VCaP (cell line): ENCODE measurements around the gene KIAA0825.

Source experiments
- H3K27ac ChIP-seq: fragments of 450-650 bp; 2 replicates; pipeline ENCODE4 v1.5.1; 2017
- CTCF ChIP-seq: fragments of 450-650 bp; conservative IDR thresholded peaks from 2 replicates; pipeline ENCODE4 v1.5.1; 2017; ENCODE audit warnings: mild to moderate bottlenecking, moderate library complexity

KIAA0825 gene

GRCh38 chr5:94223235-94223634 is 395.2 kb downstream of the KIAA0825 start:
- H3K27ac ChIP-seq = no peak overlapping the region
- no peak for TF ChIP-seq CTCF

GRCh38 chr5:94218374-94218773 is 400.0 kb downstream of the KIAA0825 start:
- TF ChIP-seq CTCF = no peak
- H3K27ac ChIP-seq = no peak overlapping the region

- H3K27ac ChIP-seq = no peak overlapping the region
- TF ChIP-seq CTCF = no peak
Measured at GRCh38 chr5:94217745-94218144, 400.7 kb downstream of the KIAA0825 start.

- no peak overlapping the region for H3K27ac ChIP-seq
- no peak for TF ChIP-seq CTCF
Measured at GRCh38 chr5:94217216-94217615, 401.2 kb downstream of the KIAA0825 start.

- no peak for TF ChIP-seq CTCF
- no peak overlapping the region for H3K27ac ChIP-seq
Measured at GRCh38 chr5:94212476-94212875, 405.9 kb downstream of the KIAA0825 start.

- no peak for TF ChIP-seq CTCF
- no peak overlapping the region for H3K27ac ChIP-seq
Measured at GRCh38 chr5:94209774-94210355, 408.5 kb downstream of the KIAA0825 start.

GRCh38 chr5:94209272-94209671 is 409.1 kb downstream of the KIAA0825 start:
- TF ChIP-seq CTCF = no peak
- no peak overlapping the region for H3K27ac ChIP-seq

- no peak for TF ChIP-seq CTCF
- H3K27ac ChIP-seq = no peak overlapping the region
Measured at GRCh38 chr5:94199566-94199965, 418.8 kb downstream of the KIAA0825 start.
